ENCODE data around the gene IP6K3.

IP6K3 gene

GRCh38 chr6:33672808-33673207 lies 73.9 kb downstream of the IP6K3 start:
- peak; percentile 76 for DNase-seq (ENCODE audit: low spot score)

GRCh38 chr6:33671744-33672072 lies 75.0 kb downstream of the IP6K3 start:
- no peak for DNase-seq (ENCODE audit: low spot score)

All from SW480 (cell line).